Ureter (tissue), 1 donor: ENCODE data around the gene ELF3. TPM values are rescaled to one million over a fixed set of nuclear protein-coding genes. Genes with fewer than 3 reads are reported as not detected.
"Not testable (repeated sequence)": the region's sequence is repeated elsewhere in the genome, so short reads cannot be mapped to it uniquely, and the experiment has no call there.

ENCODE experiments used
- DNase-seq: peaks from one replicate; pipeline ENCODE4 v3.0.0-alpha.2; 2020; ENCODE audit warnings: low spot score
- total RNA-seq: library from RNA; stranded (reverse); gene quantifications from one replicate; pipeline ENCODE4 v1.2.4, GENCODE V29; 2023
- donor health status: DM: yes; HTN: yes; CAD: no.

ELF3 gene
- total RNA-seq, 1 donor from 2014 or later = 1,345 TPM

DNA sequence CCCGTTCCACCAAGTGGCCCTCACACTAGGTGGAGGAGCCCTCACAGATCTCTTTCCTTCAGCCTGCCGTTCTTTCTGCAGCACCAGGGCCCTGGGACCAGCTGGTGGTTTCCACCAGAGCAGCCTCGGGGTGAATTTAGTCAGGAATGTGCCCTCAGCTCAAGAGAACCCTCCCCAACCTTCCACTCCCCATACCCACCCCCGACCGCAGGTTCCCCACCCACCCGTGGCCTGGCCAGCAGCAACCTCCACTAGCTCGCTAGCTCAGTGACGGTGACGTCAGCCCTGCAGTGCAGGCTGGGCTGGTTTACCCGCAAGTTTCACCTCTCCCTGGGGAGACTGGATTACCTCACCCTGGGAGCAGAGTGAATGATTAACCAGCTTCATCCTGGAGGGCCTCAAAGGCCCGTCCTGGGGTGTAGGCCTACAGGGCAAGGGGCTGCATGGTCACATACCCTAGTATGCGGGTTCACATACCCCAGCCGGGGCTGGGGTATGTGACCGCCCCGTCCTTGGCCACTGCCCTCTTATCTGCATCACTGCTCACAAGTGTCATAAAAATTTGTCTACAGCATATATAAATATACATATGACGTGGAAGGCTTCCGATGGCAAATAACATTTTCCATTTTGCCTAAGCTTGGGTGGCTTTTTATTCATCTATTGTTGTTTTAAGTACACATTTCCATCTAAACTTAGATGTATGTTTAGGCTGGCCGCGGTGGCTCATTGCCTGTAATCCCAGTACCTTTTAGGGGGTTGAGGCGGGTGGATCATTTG lies 24.5 kb downstream of the ELF3 start:
- DNase-seq = peak; percentile 94

DNA sequence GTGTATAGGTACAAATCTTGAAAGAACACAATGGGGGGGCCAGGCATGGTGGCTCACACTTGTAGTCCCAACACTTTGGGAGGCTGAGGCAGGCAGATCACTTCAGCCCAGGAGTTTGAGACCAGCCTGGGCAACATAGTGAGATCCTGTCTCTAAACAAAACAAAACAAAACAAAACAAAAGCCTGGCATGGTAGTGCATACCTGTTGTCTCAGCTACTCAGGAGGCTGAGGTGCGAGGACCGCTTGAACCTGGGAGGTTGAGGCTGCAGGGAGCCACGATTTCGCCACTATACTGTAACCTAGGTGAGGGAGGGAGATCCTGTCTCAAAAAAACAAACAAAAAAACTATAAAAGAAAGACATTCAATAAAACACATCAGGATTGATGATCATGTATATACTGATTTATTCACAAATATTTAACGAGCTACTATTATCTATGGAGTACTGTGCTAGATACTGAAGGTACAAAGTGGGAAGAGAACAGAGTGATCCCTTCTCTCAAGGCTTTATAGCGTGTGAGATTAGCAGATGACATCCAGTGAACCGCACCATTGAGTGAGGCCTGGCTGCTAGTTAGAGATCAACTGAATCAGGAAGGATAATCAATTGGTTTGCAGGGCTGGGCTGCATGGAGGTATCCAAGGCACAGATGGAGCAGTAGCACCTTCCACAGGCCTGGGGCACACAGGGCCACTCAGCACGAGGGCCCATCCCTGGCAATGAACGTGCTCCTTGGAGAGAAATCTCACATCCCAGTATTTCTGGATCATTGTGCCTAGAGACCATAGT lies 26.4 kb downstream of the ELF3 start:
- no peak for DNase-seq

DNA sequence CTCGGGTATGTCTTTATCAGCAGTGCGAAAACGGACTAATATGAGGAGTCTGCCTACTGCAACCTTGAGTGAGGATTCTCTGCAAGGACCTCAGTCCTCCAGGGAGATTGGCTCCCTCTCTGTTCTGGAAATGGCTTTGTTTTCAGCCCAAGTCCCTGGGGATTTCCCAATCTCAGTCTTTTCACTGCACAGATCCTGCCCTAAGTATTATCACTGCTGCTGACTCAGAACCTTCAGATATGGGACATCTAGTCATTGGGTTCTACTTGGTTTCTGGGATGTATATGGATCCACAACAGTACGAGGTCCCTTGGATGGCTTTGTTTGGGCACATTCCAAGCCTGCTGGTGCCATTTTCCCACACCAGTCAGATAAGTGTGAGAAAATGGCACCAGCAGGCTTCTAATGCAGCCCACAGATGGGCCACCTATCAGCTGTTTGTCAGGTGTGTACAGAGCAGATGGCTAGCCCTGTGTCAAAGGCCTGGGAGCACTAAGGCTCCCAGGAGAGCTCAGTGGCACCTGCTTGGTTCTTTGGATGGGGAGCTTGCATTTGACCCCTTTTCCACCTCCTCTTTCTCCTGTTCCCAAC lies 27.4 kb downstream of the ELF3 start:
- DNase-seq = no peak

DNA sequence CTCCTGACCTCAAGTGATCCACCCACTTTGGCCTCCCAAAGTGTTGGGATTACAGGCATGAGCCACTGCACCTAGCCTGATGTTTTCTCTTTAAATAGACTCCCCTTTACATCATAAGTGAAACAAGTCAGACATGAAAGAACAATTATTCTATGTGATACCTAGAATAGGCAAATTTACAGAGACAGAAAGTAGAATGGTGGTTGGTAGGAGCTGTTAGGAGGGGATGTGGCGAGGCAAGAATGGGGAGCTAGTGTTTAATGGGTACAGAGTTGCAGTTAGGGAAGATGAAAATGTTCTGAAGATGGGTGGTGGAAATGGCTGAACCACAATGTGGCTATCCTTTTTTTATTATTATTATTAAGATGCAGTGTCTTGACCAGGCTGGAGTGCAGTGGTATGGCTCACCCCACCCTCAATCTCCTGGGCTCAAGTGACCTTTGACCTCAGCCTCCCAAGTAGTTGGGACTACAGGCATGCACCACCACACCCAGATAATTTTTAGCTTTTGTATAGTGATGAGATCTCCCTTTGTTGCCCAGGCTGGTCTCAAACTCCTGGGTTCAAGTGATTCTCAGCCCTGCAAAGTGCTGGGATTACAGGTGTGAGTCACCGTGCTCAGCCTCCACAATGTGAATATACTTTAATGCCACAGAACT lies 28.4 kb downstream of the ELF3 start:
- DNase-seq = no peak

DNA sequence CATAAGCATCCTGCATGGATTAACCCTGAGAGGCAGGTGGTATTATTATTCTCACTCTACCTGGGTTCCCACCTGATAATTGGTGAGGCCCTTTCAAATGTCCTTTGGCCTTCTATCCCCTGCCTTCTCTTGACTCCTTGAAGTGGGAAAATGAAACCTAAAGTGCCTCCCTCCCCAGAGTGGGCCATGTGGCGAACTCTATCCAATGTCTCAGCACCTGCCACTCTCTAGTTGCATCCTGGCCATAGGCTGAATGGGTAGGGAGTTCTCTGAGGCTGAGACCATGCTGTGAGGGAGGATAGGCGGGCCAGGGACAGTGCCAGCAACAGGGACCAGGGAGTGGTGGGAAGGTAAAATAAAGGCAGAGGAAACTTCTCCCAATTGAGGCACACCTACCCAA lies 35.3 kb downstream of the ELF3 start:
- DNase-seq = no peak

DNA sequence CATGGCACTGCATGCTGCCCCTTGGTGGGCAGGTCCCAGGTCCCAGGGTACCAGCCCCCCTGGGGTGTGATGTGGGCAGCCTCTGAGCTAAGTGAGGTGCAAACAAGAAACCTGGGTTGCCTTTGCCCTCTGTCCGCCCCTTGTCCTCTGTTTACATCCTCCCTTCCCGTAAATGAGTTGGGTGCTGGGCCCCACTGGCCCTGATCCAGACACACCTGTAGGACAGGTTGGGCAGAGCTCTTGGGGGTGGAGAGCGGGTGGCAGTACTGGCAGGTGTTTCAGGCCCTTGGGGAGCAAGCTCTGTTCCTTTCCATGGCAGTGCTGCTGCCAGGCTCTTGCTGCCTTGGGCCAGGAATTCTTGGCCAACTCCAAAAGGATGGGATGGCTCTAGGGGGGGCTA lies 35.8 kb downstream of the ELF3 start:
- peak; percentile 91 for DNase-seq

DNA sequence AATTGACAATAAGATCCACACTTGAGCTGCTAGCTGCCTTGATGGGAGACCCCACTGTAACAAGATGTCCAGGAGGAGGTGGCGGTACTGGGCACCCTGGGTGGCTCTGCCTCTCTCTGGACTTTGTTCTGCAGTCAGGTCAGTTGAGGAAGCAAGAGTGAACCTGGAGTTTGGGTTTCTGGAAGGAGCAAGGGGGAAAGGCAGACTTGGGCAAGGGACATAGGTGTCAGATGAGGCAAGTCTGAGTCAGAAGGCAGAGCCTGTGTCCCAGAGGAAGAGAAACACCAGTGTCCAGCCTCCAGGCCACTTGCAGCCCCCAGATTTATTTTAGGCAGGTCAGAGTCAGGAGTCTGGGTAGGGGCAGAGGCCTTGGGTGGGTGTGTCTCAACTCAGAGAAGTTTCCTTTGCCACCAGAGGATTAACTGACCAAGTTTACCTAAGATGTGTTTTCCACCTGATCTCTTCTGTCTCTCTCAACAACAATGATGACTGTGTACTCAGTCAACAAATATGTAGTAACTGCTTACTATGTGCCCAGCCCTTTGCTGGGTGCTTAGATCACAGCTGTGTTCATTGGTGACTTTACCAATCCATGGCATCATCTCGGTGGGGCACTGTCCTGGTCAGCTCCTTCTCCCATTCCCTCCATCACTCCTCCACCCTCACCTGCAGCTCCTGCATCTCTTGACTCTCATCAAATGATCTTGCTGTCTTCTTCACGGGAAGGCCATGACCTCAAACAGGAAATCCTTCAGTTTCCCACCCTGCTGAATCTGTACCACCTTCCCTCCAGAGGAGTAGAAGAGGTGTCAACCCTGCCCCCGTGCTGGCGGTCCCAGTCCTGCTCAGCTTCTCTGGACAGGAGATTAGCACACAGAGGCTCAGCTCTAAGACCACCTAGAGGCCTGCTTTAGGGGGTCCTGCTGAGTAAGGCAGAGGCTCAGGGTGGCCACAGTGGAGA lies 36.6 kb downstream of the ELF3 start:
- no peak for DNase-seq

DNA sequence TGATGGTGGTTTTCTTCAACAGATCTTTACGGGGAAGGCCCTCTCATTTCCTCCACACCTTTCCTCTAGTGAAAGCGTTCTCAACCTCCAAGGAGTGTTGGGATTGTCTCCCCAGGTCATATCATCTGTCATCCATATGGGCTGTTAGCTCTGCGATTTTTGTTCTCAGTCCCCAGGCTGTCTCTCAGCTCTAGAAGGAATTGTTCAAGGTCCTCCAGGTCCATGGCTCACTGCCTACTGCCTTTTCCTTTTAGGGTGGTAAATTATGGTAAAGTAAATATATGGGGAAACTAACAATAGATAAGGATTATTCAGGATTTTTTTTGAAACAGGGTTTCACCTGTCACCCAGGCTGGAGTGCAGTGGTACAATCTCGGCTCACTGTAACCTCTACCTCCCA lies 37.6 kb downstream of the ELF3 start:
- DNase-seq = no peak

DNA sequence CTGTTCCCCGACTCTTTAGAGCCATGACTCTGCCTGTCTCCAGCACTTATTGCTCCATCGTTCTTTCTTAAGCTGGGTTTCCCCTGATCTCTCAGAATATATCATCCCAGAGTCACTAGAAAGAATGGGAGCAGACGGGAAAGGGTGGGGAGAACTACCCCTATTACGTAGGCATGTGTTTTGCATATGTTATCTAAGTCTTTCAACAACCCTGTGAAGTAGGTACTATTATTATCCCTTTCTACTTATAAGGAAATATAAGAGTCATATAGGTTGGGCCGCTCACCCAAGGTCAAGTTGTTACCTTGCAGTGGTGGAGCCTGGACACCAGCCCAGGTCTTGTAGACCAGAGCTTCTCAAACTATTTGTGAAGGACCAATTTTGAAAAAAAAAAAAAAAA lies 38.7 kb downstream of the ELF3 start:
- no peak for DNase-seq

DNA sequence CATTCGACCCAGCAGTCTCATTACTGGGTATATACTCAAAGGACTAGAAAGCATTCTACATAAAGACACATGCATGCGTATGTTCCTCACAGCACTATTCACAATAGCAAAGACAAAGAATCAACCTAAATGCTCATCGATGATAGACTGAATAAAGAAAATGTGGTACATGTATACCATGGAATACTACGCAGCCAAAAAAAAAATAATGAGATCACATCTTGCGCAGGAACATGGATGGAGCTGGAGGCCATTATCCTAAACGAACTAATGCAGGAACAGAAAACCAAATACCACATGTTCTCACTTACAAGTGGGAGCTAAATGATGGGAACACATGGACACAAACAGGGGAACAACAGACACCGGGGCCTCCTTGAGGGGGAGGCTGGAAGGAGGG lies 43.7 kb downstream of the ELF3 start:
- DNase-seq = no peak

DNA sequence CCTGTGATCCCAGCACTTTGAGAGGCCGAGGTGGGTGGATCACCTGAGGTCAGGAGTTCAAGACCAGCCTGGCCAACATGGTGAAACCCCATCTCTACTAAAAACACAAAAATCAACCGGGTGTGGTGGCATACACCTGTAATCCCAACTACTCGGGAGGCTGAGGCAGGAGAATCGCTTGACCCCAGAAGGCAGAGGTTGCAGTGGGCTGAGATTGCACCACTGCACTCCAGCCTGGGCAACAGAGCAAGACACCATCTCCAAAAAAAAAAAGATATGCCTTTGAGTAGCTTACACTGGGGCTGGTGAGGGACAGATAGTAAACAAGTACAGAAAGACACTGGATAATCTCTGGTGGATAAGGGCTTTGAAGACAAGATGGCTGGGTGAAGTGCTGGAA lies 44.3 kb downstream of the ELF3 start:
- not testable (repeated sequence) for DNase-seq

DNA sequence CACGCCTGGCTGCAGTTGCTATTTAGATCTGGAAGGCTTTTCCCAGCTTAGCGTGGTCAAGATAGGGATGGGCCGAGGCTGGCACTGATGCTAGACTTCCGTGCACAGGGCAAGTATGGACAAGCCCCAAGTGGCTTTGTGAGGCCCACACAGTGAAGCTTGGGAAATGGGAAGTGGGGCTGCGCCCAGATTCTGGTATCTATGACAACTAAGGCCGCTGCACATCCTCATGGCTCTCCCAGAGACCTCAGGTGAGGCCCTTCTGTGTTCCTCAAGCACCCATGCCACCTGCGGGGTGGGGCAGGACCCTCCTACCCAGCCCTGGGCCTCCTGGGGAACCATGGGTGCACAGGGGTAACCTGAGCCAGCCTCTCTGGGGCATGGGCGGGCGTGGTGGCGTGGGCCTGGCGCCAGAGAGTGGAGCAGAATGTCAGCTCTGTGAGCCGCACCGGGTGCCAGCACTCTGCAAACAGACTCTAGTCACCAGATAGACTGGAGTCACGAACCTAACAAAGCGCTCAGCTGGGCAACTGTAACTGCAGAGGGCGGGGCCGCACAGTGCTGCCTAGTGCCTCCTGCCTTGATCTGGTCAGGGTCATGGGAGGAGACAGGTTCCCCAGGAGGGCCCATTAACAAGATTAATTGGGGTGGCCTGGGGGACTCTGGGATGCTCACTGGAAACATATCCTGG lies 46.4 kb downstream of the ELF3 start:
- DNase-seq = peak; percentile 86

DNA sequence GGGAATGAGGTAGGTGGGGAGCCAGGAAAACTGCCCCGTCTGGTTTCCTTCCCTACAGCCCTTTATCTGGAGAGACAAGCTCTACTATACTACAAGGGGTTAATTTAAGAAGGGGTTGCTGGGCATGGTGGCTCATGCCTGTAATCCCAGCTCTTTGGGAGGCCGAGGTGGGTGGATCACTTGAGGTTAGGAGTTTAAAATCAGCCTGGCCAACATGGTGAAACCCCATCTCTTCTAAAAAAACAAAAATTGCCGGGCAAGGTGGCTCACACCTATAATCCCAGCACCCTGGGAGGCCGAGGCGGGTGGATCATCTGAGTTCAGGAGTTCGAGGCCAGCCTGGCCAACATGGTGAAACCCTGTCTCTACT lies 46.9 kb downstream of the ELF3 start:
- not testable (repeated sequence) for DNase-seq

DNA sequence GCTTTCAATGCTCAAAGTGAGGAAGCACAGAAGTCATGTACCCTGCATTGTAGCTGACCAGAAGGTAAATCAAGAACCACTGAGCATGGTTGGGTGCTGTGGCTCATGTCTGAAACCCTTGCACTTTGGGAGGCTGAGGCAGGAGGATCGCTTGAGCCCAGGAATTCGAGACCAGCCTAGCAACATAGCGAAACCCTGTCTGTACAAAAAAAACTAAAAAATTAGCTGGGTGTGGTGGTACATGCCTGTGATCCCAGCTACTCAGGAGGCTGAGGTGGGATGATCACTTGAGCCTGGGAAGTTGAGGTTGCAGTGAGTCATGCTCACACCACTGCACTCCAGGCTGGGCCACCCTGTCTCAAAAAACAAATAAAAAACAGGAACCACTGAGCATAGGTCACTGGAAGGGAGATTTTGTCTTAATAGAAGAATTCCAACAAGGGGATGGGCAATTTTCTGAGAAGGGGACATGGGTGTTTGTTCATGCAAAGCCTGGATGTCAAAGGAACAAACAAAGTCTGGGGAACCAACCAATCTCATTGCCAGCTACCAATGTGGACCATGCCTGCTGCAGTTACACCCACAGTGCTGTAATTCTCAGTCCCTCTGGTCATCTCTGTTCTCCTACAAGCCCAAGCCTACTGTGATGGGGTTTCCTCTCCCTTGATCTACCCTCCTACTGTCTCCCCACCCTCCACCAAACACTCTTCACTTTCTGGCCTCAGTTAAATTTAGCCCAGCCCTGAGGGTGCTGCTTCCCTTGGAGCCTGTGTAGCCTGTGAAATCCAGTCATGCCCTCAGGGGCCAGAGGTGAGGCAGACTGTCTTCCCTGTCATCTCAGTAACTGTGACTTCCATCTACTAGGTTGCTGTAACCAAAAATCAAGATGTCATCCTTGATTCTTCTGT lies 47.9 kb downstream of the ELF3 start:
- DNase-seq = peak; percentile 48

DNA sequence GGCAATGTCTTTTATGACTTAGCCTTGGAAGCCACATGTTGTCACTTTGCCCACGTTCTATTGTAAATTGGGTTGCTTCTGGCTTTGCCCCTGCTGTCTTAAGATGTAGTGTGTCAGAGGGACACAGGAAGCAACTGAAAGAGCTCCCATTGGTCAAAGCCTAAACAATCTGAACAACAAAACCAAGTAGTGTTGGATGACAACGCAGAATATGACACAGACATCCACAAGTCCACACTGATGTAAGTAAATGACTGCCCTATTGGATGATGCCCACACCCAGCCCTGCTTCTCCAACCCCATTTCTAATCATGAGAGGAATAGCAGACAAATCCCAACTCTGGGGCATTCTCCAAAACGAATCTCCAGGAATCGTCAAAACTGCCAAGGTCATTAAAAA lies 50.7 kb downstream of the ELF3 start:
- DNase-seq = no peak

DNA sequence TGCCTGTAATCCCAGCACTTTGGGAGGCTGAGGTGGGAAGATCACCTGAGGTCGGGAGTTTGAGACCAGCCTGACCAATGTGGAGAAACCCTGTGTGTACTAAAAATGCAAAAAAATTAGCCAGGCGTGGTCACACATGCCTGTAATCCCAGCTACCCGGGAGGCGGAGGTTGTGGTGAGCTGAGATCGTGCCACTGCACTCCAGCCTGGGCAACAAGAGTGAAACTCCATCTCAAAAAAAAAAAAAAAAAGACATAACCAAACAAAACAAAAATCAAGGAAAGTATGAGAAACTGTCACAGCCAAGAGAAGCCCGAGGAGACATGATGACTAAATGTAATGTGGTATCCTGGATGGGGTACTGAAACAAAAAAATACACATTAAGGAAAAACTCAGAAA lies 51.4 kb downstream of the ELF3 start:
- DNase-seq = not testable (repeated sequence)

DNA sequence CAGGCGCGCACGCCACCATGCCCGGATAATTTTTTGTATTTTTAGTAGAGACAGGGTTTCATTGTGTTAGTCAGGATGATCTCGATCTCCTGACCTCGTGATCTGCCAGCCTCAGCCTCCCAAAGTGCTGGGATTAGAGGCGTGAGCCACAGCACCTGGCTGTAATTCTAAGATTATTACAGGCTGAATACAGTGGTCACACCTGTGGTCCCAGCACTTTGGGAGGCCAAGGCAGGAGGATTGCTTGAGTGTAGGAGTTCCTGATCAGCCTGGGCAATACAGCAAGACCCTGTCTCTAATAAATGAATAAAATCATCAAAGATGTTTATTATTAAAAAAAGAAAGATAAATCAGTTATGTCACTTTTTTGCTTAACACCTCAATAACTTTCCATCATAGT lies 52.2 kb downstream of the ELF3 start:
- not testable (repeated sequence) for DNase-seq

DNA sequence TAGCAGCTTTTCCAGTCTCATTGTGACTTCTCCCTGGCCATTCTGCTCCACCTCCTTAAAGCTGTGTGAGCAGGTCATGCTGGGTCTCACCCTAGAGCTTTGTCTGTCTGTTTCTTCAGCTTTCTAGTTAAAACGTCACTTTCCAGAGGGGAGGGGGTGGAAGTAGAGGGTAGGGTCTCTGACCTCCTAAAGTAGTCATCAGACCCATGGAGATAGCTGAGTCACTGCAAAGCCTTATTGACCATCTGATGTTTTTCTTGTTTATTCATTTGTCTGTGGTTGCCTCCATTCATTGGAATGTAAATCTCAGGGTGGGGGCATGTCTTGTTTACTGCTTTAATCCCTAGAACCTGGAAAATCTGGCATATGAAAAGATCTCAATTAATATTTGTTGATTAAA lies 52.7 kb downstream of the ELF3 start:
- DNase-seq = no peak

DNA sequence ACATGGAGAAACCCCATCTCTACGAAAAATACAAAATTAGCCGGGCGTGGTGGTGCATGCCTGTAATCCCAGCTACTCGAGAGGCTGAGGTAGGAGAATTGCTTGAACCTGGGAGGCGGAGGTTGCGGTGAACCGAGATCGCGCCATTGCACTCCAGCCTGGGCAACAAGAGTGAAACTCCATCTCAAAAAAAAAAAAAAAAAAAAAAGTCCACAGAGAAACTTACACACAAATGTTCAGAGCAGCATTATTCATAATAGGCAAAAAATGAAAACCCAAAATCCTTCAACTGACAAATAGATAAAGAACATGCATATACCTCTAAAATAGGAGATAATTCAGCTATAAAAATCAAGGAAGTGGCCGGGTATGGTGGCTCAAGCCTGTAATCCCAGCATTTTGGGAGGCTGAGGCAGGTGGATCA lies 54.5 kb downstream of the ELF3 start:
- not testable (repeated sequence) for DNase-seq
